Aorta (tissue), 5 donors: ENCODE data around the gene DOCK9. TPM values are rescaled to one million over a fixed set of nuclear protein-coding genes. Genes with fewer than 3 reads are reported as not detected.

Experiments used
- ATAC-seq: fragments of 200-7000 bp; cut with Tn5 transposase; one replicate; pipeline ENCODE4 v1.9.1; 2022; ENCODE audit warnings: moderate library complexity; ENCODE audit not compliant: low FRiP score
- DNase-seq, 2 donors: peaks; one replicate each; pipeline ENCODE4 v3.0.0-alpha.2; 2020
- H3K27ac ChIP-seq, 2 donors: one replicate each; pipeline ENCODE4 v1.5.1; 2013; ENCODE audit warnings: low read length in 2 of 2, mild to moderate bottlenecking in 2 of 2, moderate library complexity in 2 of 2, control low read depth in 1 of 2, inconsistent platforms in 1 of 2, low read depth in 1 of 2
- H3K27me3 ChIP-seq, 2 donors: one replicate each; pipeline ENCODE4 v1.6.1; 2013; ENCODE audit warnings: control low read depth in 1 of 2, low read length in 1 of 2, mild to moderate bottlenecking in 1 of 2, moderate library complexity in 1 of 2; ENCODE audit not compliant: insufficient read depth in 2 of 2, control insufficient read depth in 1 of 2
- H3K36me3 ChIP-seq, 2 donors: one replicate each; pipeline ENCODE4 v1.6.1; 2013; ENCODE audit warnings: control low read depth in 1 of 2, low read length in 1 of 2, mild to moderate bottlenecking in 1 of 2; ENCODE audit not compliant: insufficient read depth in 2 of 2, control insufficient read depth in 1 of 2
- H3K4me1 ChIP-seq, 2 donors: one replicate each; pipeline ENCODE4 v1.6.1; 2013; ENCODE audit warnings: low read length in 2 of 2, control low read depth in 1 of 2, mild to moderate bottlenecking in 1 of 2, moderate library complexity in 1 of 2; ENCODE audit not compliant: insufficient read depth in 2 of 2, control insufficient read depth in 1 of 2
- H3K4me3 ChIP-seq, 2 donors: one replicate each; pipeline ENCODE4 v1.5.1; 2013; ENCODE audit warnings: low read length in 2 of 2, control low read depth in 1 of 2, mild to moderate bottlenecking in 1 of 2
- H3K9me3 ChIP-seq: one replicate; pipeline ENCODE4 v1.6.1; 2013; ENCODE audit warnings: mild to moderate bottlenecking, low read length; ENCODE audit not compliant: control insufficient read depth
- WGBS, 2 donors: extraction: QIAGEN DNeasy Blood & Tissue Kit; methylation state at CpG; one replicate each; pipeline ENCODE4 v1.1.7; 2013; 5-methylcytosine and 5-hydroxymethylcytosine counted together
- intact Hi-C, 2 donors: fragments of 100-400 bp; cut with DNase I; formaldehyde crosslinking; loops; one replicate each; pipeline versions ENCODE4 v1.14.2 to v1.15.0; 2022
- polyA plus RNA-seq, 2 donors: library from polyadenylated mRNA; stranded (reverse); fragments of 200-250 nt; gene quantifications; one replicate each; pipeline ENCODE4 v1.2.3, GENCODE V29; 2013
- total RNA-seq, 2 donors: library from RNA; stranded (reverse); fragmentation: NEBNext Ultra II Directional; extraction: Animal tissue kit (Norgen Biotek cat#: 25700); gene quantifications; one replicate each; pipeline ENCODE4 v1.2.1, GENCODE V29; 2021
- donor health status: healthy with polysubstance abuse.
- donor health status: Bipolar disorder and iron deficiency.
- donor health status: DM: no; HTN: no; CAD: no.
- donor health status: DM: no; HTN: no; CAD: no.
- donor health status: DM: yes; HTN: yes; CAD: no.

The DOCK9 gene
- total and polyA plus RNA-seq, 4 donors = 9.1 to 107 (median 43.8) TPM

- DNase-seq (no peak), ATAC-seq (no peak)
- Histone ChIP-seq H3K36me3 (peaks cover 0 to 7% of the 10 kb centered on the region in 2 donors), H3K27ac (no peak overlapping the region), H3K4me3 (no peak overlapping the region), H3K4me1 (no peaks in the 10 kb centered on the region), H3K27me3 (no peaks in the 10 kb centered on the region), H3K9me3 (no peaks in the 10 kb centered on the region)
- intact Hi-C loops = no loop called here
- 88 to 93% methylated on average over 6 of the region's 6 CpGs for WGBS, 2 donors
These were observed 89.5 kb downstream of the DOCK9 start for GRCh38 chr13:98888222-98888889.

DNA sequence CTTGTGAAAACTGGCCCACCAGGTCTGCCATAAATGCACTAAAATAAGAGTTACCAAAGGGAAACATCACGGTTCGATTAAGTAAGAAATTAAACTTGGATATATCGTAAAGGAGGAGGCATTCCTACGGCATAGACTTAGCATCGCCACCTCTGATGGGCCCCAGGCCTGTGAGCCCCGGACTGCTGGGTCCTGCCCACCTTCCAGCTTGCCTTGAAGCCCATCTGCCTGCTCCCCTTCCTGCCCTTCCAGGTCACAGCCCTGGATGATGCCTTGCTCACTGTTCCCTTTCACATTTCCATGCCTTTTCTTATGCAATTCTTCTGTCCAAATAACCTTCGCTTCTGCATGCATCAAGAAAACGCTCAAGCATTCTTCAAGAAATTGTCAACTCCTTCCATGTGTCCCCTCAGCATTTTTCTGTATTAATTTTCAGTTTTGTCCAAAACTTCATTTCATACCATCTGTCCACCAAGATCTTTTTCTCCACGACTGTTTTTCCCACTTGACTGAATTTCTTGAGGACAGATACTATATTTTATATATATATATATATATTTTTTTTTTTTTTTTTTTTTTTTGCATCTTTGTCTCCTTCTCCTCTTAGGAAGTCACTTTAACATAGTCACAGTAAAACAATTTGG is 91.2 kb downstream of the DOCK9 start:
- DNase-seq (no peak), ATAC-seq (no peak)
- intact Hi-C loops = no loop called here
- 98% methylated on average over 9 of the region's 9 CpGs for WGBS, 2 donors
- H3K9me3 ChIP-seq = no peaks in the 10 kb centered on the region
- no peaks in the 10 kb centered on the region for H3K27me3 ChIP-seq
- no peaks in the 10 kb centered on the region for H3K4me1 ChIP-seq
- peaks cover 0 to 7% of the 10 kb centered on the region in 2 donors for H3K36me3 ChIP-seq
- H3K4me3 ChIP-seq = no peak overlapping the region
- H3K27ac ChIP-seq = no peak overlapping the region

DNA sequence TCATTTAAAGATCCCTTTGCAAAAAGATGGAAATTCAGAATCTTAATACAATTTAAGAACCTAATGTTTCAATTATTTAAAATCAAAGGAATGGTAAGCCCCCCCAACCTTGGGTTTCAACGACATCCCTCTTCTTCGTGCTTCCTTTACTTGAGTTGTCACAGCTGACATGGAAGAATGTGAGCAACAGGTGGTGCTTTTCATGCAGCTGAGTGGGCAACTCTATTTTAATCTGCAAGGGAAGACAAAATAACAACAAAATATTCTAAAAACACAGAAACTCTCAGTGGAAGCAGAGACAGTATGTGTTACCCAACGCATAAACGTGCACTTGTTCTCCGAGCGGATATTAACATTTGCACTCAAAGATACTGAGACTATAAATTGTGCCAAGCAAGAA is 92.3 kb downstream of the DOCK9 start:
- Histone ChIP-seq H3K27me3 (no peaks in the 10 kb centered on the region), H3K36me3 (peaks cover 0 to 5% of the 10 kb centered on the region in 2 donors), H3K9me3 (no peaks in the 10 kb centered on the region), H3K4me3 (no peak overlapping the region), H3K27ac (no peak overlapping the region), H3K4me1 (no peaks in the 10 kb centered on the region)
- 97% methylated on average over 6 of the region's 6 CpGs for WGBS, 2 donors
- DNase-seq = no peak
- intact Hi-C loops = no loop called here
- ATAC-seq = no peak

DNA sequence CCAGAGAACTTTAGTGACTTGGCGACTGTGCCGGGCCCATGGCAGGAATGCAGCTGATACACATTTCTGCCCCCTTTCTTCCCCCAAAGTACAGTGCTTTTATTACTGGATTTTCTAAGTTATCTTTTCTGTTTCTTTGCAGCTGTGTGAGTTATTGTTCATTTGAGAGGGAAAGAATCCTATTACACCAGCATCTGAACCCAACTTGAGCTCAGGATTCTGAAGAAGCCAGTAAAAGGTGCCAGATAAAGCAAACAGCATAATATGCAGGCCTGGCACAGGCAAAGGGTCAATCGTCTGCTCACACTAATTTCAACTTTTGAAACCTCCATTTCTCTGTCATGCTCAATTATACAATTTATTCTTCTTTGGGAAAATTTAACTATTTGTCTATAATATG is 93.9 kb downstream of the DOCK9 start:
- intact Hi-C loops = no loop called here
- Histone ChIP-seq H3K36me3 (peaks cover 0 to 2% of the 10 kb centered on the region in 2 donors), H3K4me1 (no peaks in the 10 kb centered on the region), H3K27ac (no peak overlapping the region), H3K4me3 (no peak overlapping the region), H3K27me3 (no peaks in the 10 kb centered on the region), H3K9me3 (no peaks in the 10 kb centered on the region)
- no peak for DNase-seq
- no peak for ATAC-seq
- WGBS, 2 donors = 33 to 37% methylated on average over 3 of the region's 3 CpGs

- Histone ChIP-seq H3K27me3 (no peaks in the 10 kb centered on the region), H3K4me1 (no peaks in the 10 kb centered on the region), H3K9me3 (no peaks in the 10 kb centered on the region), H3K27ac (no peak overlapping the region), H3K36me3 (no peaks in the 10 kb centered on the region), H3K4me3 (no peak overlapping the region)
- ATAC-seq = no peak
- WGBS, 2 donors = 90 to 98% methylated on average over 2 of the region's 2 CpGs
- DNase-seq = no peak
- intact Hi-C loops = no loop called here
These were observed 96.5 kb downstream of the DOCK9 start for GRCh38 chr13:98881390-98881789.

- ATAC-seq (no peak), DNase-seq (no peak)
- Histone ChIP-seq H3K4me1 (no peaks in the 10 kb centered on the region), H3K9me3 (no peaks in the 10 kb centered on the region), H3K4me3 (no peak overlapping the region), H3K36me3 (no peaks in the 10 kb centered on the region), H3K27ac (no peak overlapping the region), H3K27me3 (no peaks in the 10 kb centered on the region)
- intact Hi-C loops = no loop called here
- WGBS, 2 donors = 94 to 98% methylated on average over 2 of the region's 2 CpGs
These were observed 97.2 kb downstream of the DOCK9 start for GRCh38 chr13:98880677-98881076.

GRCh38 chr13:98879957-98880356 is 97.9 kb downstream of the DOCK9 start:
- DNase-seq (no peak), ATAC-seq (no peak)
- Histone ChIP-seq H3K27me3 (no peaks in the 10 kb centered on the region), H3K4me3 (no peak overlapping the region), H3K27ac (no peak overlapping the region), H3K4me1 (no peaks in the 10 kb centered on the region), H3K9me3 (no peaks in the 10 kb centered on the region), H3K36me3 (no peaks in the 10 kb centered on the region)
- WGBS, 2 donors = 80 to 81% methylated on average over 6 of the region's 6 CpGs
- intact Hi-C loops = no loop called here

DNA sequence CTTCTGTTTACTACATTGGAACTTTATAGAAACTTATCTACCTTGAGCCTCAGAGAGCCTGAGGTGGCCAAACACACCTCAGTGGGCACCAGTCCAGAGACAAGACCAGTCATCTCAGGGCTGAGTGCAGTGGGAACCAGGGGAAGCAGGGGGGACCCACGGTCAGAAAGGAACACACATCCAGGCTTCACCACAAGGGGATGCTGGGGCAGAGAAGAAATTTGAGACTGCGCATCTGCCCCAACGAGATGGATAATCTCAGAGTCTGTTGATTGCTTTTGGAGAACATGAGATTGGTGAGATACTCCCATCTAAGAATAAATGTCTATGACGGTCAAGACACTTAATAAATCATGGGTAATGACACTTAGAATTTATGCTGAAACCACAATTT is 98.7 kb downstream of the DOCK9 start:
- Histone ChIP-seq H3K9me3 (no peaks in the 10 kb centered on the region), H3K4me1 (no peaks in the 10 kb centered on the region), H3K36me3 (no peaks in the 10 kb centered on the region), H3K27ac (no peak overlapping the region), H3K27me3 (no peaks in the 10 kb centered on the region), H3K4me3 (no peak overlapping the region)
- ATAC-seq = no peak
- DNase-seq = no peak
- intact Hi-C loops = no loop called here
- 91 to 92% methylated on average over 4 of the region's 4 CpGs for WGBS, 2 donors

GRCh38 chr13:98878486-98879126 is 99.3 kb downstream of the DOCK9 start:
- Histone ChIP-seq H3K4me1 (no peaks in the 10 kb centered on the region), H3K36me3 (no peaks in the 10 kb centered on the region), H3K4me3 (no peak overlapping the region), H3K27me3 (no peaks in the 10 kb centered on the region), H3K27ac (no peak overlapping the region), H3K9me3 (peaks cover 2% of the 10 kb centered on the region)
- intact Hi-C loops = no loop called here
- WGBS, 2 donors = 19 to 25% methylated on average over 5 of the region's 5 CpGs
- DNase-seq = no peak
- no peak for ATAC-seq
